GM12865 (cell line): Measurements from ENCODE around the gene USHBP1.

Experiments used
- DNase-seq: peaks from one replicate; pipeline ENCODE4 v3.0.0; 2010; ENCODE audit warnings: low read depth
- H3K4me3 ChIP-seq: 2 replicates; pipeline ENCODE4 v1.5.1; 2011; ENCODE audit warnings: mild to moderate bottlenecking, low read depth, low read length, control low read depth
- CTCF ChIP-seq: IDR thresholded peaks from 2 replicates; pipeline ENCODE4 v1.5.1; 2011; ENCODE audit warnings: low read length, control low read depth, low read depth, inconsistent platforms; ENCODE audit not compliant: insufficient read depth; ENCODE audit errors: missing control alignments

The USHBP1 gene

DNA sequence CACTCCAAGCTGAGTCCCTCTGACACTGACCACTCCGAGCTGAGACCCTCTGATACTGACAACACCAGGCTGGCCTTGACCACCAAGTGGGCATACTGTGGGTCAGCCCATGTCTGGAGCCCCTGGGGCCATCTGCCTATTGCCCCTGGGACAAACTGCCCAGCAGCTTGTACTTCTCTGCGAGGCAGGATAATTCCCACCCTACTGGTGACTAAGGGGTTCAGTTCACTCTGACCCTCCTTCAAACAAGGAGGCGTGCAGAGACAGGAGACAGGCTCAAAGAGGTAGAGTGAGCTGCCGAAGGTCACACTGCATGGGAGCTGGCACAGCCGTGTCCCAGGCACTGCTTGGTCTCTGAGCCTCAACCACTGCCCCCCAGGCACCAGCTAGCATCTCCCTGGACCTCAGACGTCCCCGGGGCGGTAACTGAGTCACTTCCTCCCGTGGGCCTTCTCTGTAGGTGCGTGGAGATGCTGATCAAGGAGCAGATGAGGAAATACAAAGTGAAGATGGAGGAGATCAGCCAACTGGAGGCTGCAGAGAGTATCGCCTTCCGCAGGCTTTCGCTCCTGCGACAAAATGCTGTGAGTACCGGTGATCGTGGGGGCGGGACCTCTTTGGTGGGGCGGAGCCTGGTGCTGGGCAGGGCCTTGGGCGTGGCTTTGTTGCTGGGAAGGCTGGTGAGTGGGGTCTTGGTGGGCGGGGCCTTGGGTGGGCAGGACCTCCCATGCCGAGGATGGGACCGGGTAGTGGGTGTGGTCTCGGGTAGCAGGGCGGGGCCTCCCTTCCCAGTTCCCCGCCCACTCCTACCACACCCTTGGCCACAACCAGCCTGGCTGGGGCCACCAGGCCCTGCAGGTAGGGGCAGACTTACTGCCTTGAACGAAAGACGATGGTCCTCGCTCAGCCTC is 55.2 kb downstream of the USHBP1 start:
- DNase-seq = peak; percentile 87
- no peak overlapping the region for H3K4me3 ChIP-seq
- TF ChIP-seq CTCF = no peak

- TF ChIP-seq CTCF = no peak
- no peak for DNase-seq
- H3K4me3 ChIP-seq = no peak overlapping the region
Measured at GRCh38 chr19:17206736-17207581, 57.6 kb downstream of the USHBP1 start.

DNA sequence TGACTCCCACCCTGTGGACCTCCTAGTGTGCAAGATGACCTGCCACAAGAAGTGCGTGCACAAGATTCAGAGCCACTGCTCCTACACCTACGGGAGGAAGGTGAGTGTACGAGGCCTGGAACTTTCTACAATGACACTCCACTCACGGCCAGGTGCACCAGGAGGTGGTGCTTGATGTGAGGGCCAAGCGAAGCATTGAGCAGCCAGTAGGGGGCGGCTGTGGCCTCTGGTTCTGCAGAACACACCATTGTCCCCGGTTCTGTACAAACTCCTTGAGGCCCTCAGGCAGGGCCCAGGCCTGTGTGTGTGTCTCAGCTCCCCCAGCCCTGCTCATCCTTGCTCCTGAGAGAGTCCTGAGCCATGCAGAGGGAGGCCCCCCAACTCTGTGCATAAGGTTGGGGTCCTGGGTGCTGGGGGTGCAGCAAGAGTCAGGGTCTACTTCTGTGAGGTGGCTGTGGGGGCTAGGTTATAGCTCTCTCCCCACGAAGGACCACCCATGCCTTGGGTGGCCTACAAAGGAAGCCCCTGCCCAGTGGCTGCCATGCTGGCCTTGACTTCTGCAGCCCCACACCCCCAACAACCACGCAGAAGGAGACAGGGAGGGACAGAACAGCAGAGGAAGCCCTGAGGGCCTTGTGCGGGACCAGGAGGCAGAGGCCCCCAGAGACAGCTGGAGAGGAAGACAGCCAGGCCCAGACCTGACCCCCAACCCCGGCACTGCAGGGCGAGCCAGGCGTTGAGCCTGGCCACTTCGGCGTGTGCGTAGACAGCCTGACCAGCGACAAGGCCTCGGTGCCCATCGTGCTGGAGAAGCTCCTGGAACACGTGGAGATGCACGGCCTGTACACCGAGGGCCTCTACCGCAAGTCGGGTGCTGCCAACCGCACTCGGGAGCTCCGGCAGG is 59.1 kb downstream of the USHBP1 start:
- peak; percentile 71 for DNase-seq
- no peak overlapping the region for H3K4me3 ChIP-seq
- TF ChIP-seq CTCF = peak; percentile 65

DNA sequence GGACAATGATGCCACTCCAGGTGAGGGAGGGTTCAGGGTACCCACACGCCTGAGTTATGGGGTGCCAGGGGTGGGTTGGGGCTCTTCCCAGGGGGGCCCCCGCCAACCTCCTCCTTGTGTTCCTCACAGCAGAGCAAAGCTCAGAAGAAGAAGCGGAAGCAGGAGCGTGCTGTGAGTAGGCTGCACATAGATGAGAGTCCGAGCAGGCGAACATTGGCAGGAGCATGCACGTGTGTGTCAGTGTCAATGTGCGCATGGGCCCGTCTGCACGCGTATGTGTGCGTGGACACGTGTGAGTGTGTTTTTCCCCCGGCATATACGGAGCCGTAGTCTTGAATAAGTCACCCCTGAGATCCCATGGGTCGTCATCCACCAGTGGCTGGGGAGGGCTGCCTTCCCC is 61.8 kb downstream of the USHBP1 start:
- DNase-seq = no peak
- H3K4me3 ChIP-seq = no peak overlapping the region
- no peak for TF ChIP-seq CTCF

DNA sequence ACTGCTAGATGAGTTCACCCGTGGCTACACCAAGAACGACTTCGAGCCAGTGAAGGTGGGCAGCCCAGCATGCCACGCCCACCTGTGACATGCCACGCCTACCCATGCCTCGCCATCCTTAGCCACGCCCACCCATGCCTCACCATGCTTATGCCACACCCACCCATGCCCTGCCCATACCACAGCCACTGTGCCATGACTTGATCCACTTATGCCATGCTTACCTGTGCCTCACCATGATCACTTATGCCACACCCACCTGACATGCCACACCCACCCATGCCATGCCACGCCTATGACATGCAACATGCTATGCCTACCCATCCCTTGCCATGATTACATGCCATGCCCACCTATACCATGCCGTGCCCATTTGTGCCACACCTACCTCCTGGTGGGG is 62.3 kb downstream of the USHBP1 start:
- TF ChIP-seq CTCF = no peak
- no peak overlapping the region for H3K4me3 ChIP-seq
- no peak for DNase-seq

- DNase-seq = no peak
- no peak for TF ChIP-seq CTCF
- H3K4me3 ChIP-seq = no peak overlapping the region
Measured at GRCh38 chr19:17200408-17201079, 64.0 kb downstream of the USHBP1 start.
